OCI-LY7 (cell line): ENCODE results near the gene IL1RAPL2.

Experiments
- CTCF ChIP-seq: fragments of 200-600 bp; sonication (generic); conservative IDR thresholded peaks from 2 replicates; pipeline ENCODE4 v1.5.1; 2014; ENCODE audit warnings: mild to moderate bottlenecking, antibody characterized with exemption, low read length, moderate library complexity, mixed read lengths
- EZH2phosphoT487 ChIP-seq: fragments of 200-600 bp; sonication (generic); IDR thresholded peaks from 2 replicates; pipeline ENCODE4 v1.6.1; 2018; ENCODE audit warnings: low read depth, borderline replicate concordance, mild to moderate bottlenecking, mixed run types, antibody characterized with exemption, low read length, moderate library complexity, mixed read lengths

- TF ChIP-seq CTCF (no peak), EZH2phosphoT487 (no peak)
Measured at GRCh38 chrX:104568304-104568915, 2.4 kb downstream of the IL1RAPL2 start.
